Lung (tissue), 12 donors: Measurements from ENCODE around the gene FOXP4. TPM values are rescaled to one million over a fixed set of nuclear protein-coding genes. Genes with fewer than 3 reads are reported as not detected.
A peak's percentile ranks its signal among the peaks of the same experiment; 100 is the strongest.

Experiments used
- ATAC-seq: fragments of 200-7000 bp; cut with Tn5 transposase; one replicate; pipeline ENCODE4 v1.9.1; 2020; ENCODE audit warnings: moderate number of reproducible peaks; ENCODE audit not compliant: insufficient read depth, low FRiP score
- DNase-seq, 3 donors: peaks; one replicate each; pipeline ENCODE4 v3.0.0-alpha.2; 2013 to 2017
- H3K27ac ChIP-seq, 2 donors: one replicate each; pipeline ENCODE4 v1.5.1; 2013; ENCODE audit warnings: mild to moderate bottlenecking in 2 of 2, moderate library complexity in 2 of 2, control low read depth in 1 of 2, inconsistent platforms in 1 of 2, low read depth in 1 of 2, low read length in 1 of 2
- H3K27me3 ChIP-seq, 3 donors: one replicate each; pipeline ENCODE4 v1.5.1; 2013; ENCODE audit warnings: low read length in 2 of 3; ENCODE audit not compliant: control insufficient read depth in 3 of 3, insufficient read depth in 3 of 3
- H3K36me3 ChIP-seq, 4 donors: one replicate each; pipeline ENCODE4 v1.5.1; 2013; ENCODE audit warnings: low read length in 4 of 4, mild to moderate bottlenecking in 1 of 4, moderate library complexity in 1 of 4; ENCODE audit not compliant: control insufficient read depth in 4 of 4, insufficient read depth in 4 of 4
- H3K4me1 ChIP-seq, 5 donors: one replicate each; pipeline ENCODE4 v1.5.1; 2013; ENCODE audit warnings: low read length in 5 of 5, mild to moderate bottlenecking in 2 of 5, moderate library complexity in 1 of 5; ENCODE audit not compliant: control insufficient read depth in 5 of 5, insufficient read depth in 5 of 5
- H3K4me3 ChIP-seq: one replicate; pipeline ENCODE4 v1.5.1; 2013; ENCODE audit warnings: mild to moderate bottlenecking, control low read depth, moderate library complexity
- H3K9ac ChIP-seq, 2 donors: one replicate each; pipeline ENCODE4 v1.5.1; 2013; ENCODE audit warnings: low read length in 2 of 2, control low read depth in 1 of 2; ENCODE audit not compliant: insufficient read depth in 1 of 2
- H3K9me3 ChIP-seq, 4 donors: one replicate each; pipeline ENCODE4 v1.5.1; 2013; ENCODE audit warnings: low read length in 3 of 4, mild to moderate bottlenecking in 1 of 4, moderate library complexity in 1 of 4; ENCODE audit not compliant: control insufficient read depth in 4 of 4, insufficient read depth in 3 of 4
- WGBS, 2 donors: extraction: QIAGEN DNeasy Blood & Tissue Kit; methylation state at CpG; one replicate each; pipeline ENCODE4 v1.1.7; 2013; 5-methylcytosine and 5-hydroxymethylcytosine counted together
- polyA plus RNA-seq, 2 donors: library from polyadenylated mRNA; stranded (reverse); fragments of 200-250 nt; gene quantifications; one replicate each; pipeline ENCODE4 v1.2.1, GENCODE V29; 2013
- total RNA-seq, 2 donors: library from RNA; depleted of rRNA in 1 of 2; stranded (reverse); fragments of >200 nt in 1 of 2; gene quantifications; one replicate each; pipeline ENCODE4 v1.2.1, GENCODE V29; 2014 to 2021
- TF ChIP-seq, protein P1 (sequence below): IDR thresholded peaks from 2 replicates; pipeline ENCODE4 v1.5.1; 2012; ENCODE audit warnings: mild to moderate bottlenecking; ENCODE audit errors: control extremely low read depth, extremely low read depth
- donor health status: control.
- donor health status: control.
- donor health status: Bipolar disorder and iron deficiency.
- donor health status: healthy.
- donor health status: DM: yes; HTN: yes; CAD: no.

The FOXP4 gene
- total and polyA plus RNA-seq, 4 donors, result 12.8 to 35.0 (median 22.2) TPM

DNA sequence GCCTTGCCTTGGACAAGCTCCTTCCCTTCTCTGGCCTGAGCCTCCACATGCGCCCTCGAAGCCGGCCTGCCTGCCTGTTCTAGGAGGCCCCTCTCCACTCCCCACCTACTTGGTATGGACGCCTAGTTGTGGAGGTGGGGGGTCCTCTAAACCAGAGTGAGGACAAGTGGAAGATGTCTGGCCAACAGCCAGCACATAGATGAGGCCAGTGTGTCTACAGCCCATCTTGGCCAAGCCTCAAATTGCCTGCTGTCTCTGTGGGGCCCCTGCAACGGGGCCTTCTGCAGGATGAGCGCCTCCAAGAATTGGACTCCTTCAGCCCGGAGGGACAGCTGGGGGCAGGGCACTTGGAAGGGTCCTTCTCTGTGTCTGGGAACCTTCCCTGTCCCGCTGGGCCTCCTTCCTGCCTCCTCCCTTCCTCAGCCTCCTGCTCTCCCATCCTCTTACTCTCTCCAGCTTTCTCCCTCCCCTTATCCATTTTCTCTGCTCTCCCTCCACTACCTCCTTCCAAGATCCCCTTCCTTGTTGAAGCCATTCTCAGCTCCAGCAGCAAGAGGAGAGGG is 93.7 kb downstream of the FOXP4 start:
- Histone ChIP-seq H3K9ac (peak overlapping the region in 1 of 2 donors; percentile 42), H3K27me3 (no peaks in the 10 kb centered on the region), H3K36me3 (peaks cover 0 to 19% (median 4%) of the 10 kb centered on the region in 4 donors), H3K27ac (peak overlapping the region in 1 of 2 donors; percentile 9), H3K9me3 (no peaks in the 10 kb centered on the region), H3K4me1 (peaks cover 0 to 75% (median 43%) of the 10 kb centered on the region in 5 donors), H3K4me3 (no peak overlapping the region)
- TF ChIP-seq, protein P1, sequence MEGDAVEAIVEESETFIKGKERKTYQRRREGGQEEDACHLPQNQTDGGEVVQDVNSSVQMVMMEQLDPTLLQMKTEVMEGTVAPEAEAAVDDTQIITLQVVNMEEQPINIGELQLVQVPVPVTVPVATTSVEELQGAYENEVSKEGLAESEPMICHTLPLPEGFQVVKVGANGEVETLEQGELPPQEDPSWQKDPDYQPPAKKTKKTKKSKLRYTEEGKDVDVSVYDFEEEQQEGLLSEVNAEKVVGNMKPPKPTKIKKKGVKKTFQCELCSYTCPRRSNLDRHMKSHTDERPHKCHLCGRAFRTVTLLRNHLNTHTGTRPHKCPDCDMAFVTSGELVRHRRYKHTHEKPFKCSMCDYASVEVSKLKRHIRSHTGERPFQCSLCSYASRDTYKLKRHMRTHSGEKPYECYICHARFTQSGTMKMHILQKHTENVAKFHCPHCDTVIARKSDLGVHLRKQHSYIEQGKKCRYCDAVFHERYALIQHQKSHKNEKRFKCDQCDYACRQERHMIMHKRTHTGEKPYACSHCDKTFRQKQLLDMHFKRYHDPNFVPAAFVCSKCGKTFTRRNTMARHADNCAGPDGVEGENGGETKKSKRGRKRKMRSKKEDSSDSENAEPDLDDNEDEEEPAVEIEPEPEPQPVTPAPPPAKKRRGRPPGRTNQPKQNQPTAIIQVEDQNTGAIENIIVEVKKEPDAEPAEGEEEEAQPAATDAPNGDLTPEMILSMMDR, result no peak
- ATAC-seq (no peak), DNase-seq (peak; percentile 87 to 95 (median 92))
- WGBS, 2 donors, result 78 to 95% methylated on average over 6 to 8 of the region's 8 CpGs

DNA sequence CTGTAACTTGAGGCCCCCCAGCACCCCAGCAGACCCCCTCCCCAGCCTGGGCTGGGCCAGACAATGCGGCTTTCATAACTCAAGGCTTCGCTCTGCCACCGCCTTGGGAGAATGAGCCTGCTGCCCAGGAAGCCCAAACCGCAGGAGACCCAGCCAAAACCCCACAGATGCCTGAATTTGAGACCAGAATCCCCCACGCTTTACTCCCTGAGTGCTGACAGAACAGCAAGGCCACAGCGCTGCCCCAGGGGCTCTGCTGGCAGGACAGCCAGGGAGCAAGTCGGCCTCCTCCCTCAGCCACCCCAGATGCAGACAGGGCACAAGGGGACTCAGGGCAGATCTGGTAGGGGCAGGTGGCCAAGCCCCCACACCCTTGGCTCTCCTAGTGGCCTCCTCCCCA is 94.2 kb downstream of the FOXP4 start:
- no peak for DNase-seq
- Histone ChIP-seq H3K9ac (no peak overlapping the region), H3K9me3 (no peaks in the 10 kb centered on the region), H3K4me3 (no peak overlapping the region), H3K27me3 (no peaks in the 10 kb centered on the region), H3K36me3 (peaks cover 0 to 24% (median 4%) of the 10 kb centered on the region in 4 donors), H3K4me1 (peaks cover 0 to 75% (median 40%) of the 10 kb centered on the region in 5 donors), H3K27ac (no peak overlapping the region)
- no peak for ATAC-seq
- 87 to 88% methylated on average over 7 of the region's 7 CpGs for WGBS, 2 donors
- TF ChIP-seq, protein P1, result no peak

DNA sequence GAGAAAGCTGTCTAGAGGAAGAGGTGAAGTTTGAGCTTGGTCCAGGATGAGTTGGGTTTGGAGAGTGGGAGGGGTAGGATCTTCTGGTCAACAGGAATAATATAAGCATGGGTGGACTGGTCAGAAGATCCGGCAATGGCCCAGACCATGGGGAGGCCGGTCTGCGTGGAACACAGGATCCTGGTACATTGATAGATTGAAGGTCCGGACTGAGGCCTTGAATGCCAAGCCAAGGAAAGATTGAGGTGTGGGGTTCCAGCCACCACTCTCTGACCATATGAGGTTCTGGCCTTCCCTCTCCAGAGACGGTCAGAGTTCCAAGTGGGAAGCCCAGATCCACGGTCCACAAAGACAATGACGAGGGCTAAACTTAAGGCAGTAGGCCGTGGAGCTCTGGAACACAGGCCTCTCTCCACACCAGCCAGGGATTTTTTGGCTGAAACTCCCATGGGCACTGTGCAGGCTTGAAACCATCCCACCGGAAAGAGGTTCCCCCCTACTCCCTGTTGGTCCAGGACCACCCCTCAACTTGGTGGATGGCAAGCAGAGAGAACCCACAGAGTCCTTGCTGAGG is 95.3 kb downstream of the FOXP4 start:
- no peak overlapping the region for H3K9ac ChIP-seq
- ATAC-seq, result no peak
- no peak for DNase-seq
- H3K9me3 ChIP-seq, result no peaks in the 10 kb centered on the region
- H3K4me3 ChIP-seq, result no peak overlapping the region
- no peak overlapping the region for H3K27ac ChIP-seq
- 84 to 94% methylated on average over 9 of the region's 9 CpGs for WGBS, 2 donors
- H3K36me3 ChIP-seq, result peaks cover 0 to 31% (median 4%) of the 10 kb centered on the region in 4 donors
- TF ChIP-seq, protein P1, result no peak
- peaks cover 0 to 74% (median 44%) of the 10 kb centered on the region in 5 donors for H3K4me1 ChIP-seq
- H3K27me3 ChIP-seq, result no peaks in the 10 kb centered on the region
